Esophagus muscularis mucosa (tissue), 4 donors: Measurements from ENCODE around the gene ESR2.

Experiments
- EP300 ChIP-seq: sonication (generic); formaldehyde crosslinking; IDR thresholded peaks from one replicate; pipeline ENCODE4 v1.6.1; 2017; ENCODE audit warnings: antibody characterized with exemption
- POLR2A ChIP-seq: fragments of 450-650 bp; IDR thresholded peaks from one replicate; pipeline ENCODE4 v1.6.1; 2017; ENCODE audit warnings: antibody characterized with exemption, moderate library complexity, mild to moderate bottlenecking, low read depth
- POLR2AphosphoS5 ChIP-seq, 2 donors: sonication (generic); formaldehyde crosslinking; IDR thresholded peaks; one replicate each; pipeline ENCODE4 v1.6.1; 2017; ENCODE audit warnings: antibody characterized with exemption in 2 of 2
- TF ChIP-seq, protein P1 (sequence below), 3 experiments: fragments of 200-600 bp in 2 of 3; fragments of 450-650 bp in 1 of 3; sonication (generic) in 2 of 3; IDR thresholded peaks; one replicate each; pipeline ENCODE4 v1.5.1; 2017 to 2019; ENCODE audit warnings: antibody characterized with exemption in 3 of 3, mild to moderate bottlenecking in 2 of 3, moderate library complexity in 1 of 3

- TF ChIP-seq EP300 (no peak), POLR2AphosphoS5 (IDR thresholded peaks at IDR 0.05) (no peak), POLR2A (no peak)
- TF ChIP-seq, protein P1, sequence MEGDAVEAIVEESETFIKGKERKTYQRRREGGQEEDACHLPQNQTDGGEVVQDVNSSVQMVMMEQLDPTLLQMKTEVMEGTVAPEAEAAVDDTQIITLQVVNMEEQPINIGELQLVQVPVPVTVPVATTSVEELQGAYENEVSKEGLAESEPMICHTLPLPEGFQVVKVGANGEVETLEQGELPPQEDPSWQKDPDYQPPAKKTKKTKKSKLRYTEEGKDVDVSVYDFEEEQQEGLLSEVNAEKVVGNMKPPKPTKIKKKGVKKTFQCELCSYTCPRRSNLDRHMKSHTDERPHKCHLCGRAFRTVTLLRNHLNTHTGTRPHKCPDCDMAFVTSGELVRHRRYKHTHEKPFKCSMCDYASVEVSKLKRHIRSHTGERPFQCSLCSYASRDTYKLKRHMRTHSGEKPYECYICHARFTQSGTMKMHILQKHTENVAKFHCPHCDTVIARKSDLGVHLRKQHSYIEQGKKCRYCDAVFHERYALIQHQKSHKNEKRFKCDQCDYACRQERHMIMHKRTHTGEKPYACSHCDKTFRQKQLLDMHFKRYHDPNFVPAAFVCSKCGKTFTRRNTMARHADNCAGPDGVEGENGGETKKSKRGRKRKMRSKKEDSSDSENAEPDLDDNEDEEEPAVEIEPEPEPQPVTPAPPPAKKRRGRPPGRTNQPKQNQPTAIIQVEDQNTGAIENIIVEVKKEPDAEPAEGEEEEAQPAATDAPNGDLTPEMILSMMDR (IDR thresholded peaks at IDR 0.05), result no peak
Observed at GRCh38 chr14:64248689-64249088, 45.5 kb downstream of the ESR2 start.
